GM18519 (cell line): ENCODE results near the gene MTRFR.
A peak's percentile ranks its signal among the peaks of the same experiment; 100 is the strongest.

Experiments used
- ATAC-seq: cut with Tn5 transposase; IDR thresholded peaks from one replicate; pipeline ENCODE4 v1.9.1; 2021; ENCODE audit warnings: mild to moderate bottlenecking, moderate library complexity; ENCODE audit not compliant: unreplicated experiment, low FRiP score

The MTRFR gene

GRCh38 chr12:123269896-123270213 is 36.6 kb downstream of the MTRFR start:
- ATAC-seq = no peak

GRCh38 chr12:123270214-123271000 is 37.2 kb downstream of the MTRFR start:
- no peak for ATAC-seq

GRCh38 chr12:123271001-123271668 is 37.9 kb downstream of the MTRFR start:
- ATAC-seq = peak; percentile 36

- ATAC-seq = no peak
These were observed 39.9 kb downstream of the MTRFR start for GRCh38 chr12:123273166-123273565.

GRCh38 chr12:123278101-123278627 is 44.9 kb downstream of the MTRFR start:
- peak; percentile 80 for ATAC-seq

- no peak for ATAC-seq
These were observed 47.7 kb downstream of the MTRFR start for GRCh38 chr12:123280971-123281370.

GRCh38 chr12:123282111-123282510 is 48.9 kb downstream of the MTRFR start:
- ATAC-seq = no peak

- ATAC-seq = no peak
These were observed 50.2 kb downstream of the MTRFR start for GRCh38 chr12:123283461-123283860.

GRCh38 chr12:123284669-123285068 is 51.4 kb downstream of the MTRFR start:
- no peak for ATAC-seq

- ATAC-seq = no peak
These were observed 53.6 kb downstream of the MTRFR start for GRCh38 chr12:123286652-123287373.

- ATAC-seq = no peak
These were observed 55.6 kb downstream of the MTRFR start for GRCh38 chr12:123288751-123289346.

- ATAC-seq = no peak
These were observed 56.7 kb downstream of the MTRFR start for GRCh38 chr12:123289911-123290310.

- no peak for ATAC-seq
These were observed 60.0 kb downstream of the MTRFR start for GRCh38 chr12:123293178-123293760.

- no peak for ATAC-seq
These were observed 71.9 kb downstream of the MTRFR start for GRCh38 chr12:123305136-123305535.

GRCh38 chr12:123306200-123306599 is 73.0 kb downstream of the MTRFR start:
- ATAC-seq = no peak
